ENCODE measurements around the gene XXYLT1.

The XXYLT1 gene

GRCh38 chr3:195163719-195164572, 107.0 kb downstream of the XXYLT1 start:
- no peak overlapping the region for H3K27ac ChIP-seq (ENCODE audit: low read depth, low read length, severe bottlenecking)
- WGBS, 2 experiments (ENCODE audit: insufficient coverage in 2 of 2), result 91 to 93% methylated on average over 6 of the region's 7 CpGs
- H3K9me3 ChIP-seq (ENCODE audit: control insufficient read depth, low read length), result no peaks in the 10 kb centered on the region
- no peaks in the 10 kb centered on the region for H3K36me3 ChIP-seq (ENCODE audit: control insufficient read depth, insufficient read depth, low read length)
- peaks cover 40% of the 10 kb centered on the region for H3K4me1 ChIP-seq (ENCODE audit: control insufficient read depth, insufficient read depth, low read length, poor library complexity, severe bottlenecking)
- no peak overlapping the region for H3K4me3 ChIP-seq (ENCODE audit: extremely low read depth, insufficient read depth, low read length, poor library complexity, severe bottlenecking)

GRCh38 chr3:195162816-195163215, 108.1 kb downstream of the XXYLT1 start:
- H3K4me3 ChIP-seq (ENCODE audit: extremely low read depth, insufficient read depth, low read length, poor library complexity, severe bottlenecking), result no peak overlapping the region
- H3K27ac ChIP-seq (ENCODE audit: low read depth, low read length, severe bottlenecking), result no peak overlapping the region
- H3K36me3 ChIP-seq (ENCODE audit: control insufficient read depth, insufficient read depth, low read length), result no peaks in the 10 kb centered on the region
- 83% methylated on average over 1 of the region's 5 CpGs for WGBS, 2 experiments (ENCODE audit: insufficient coverage in 2 of 2)
- H3K9me3 ChIP-seq (ENCODE audit: control insufficient read depth, low read length), result no peaks in the 10 kb centered on the region
- H3K4me1 ChIP-seq (ENCODE audit: control insufficient read depth, insufficient read depth, low read length, poor library complexity, severe bottlenecking), result peaks cover 44% of the 10 kb centered on the region

- Histone ChIP-seq H3K4me1 (ENCODE audit: control insufficient read depth, insufficient read depth, low read length, poor library complexity, severe bottlenecking) (peaks cover 44% of the 10 kb centered on the region), H3K27ac (ENCODE audit: low read depth, low read length, severe bottlenecking) (peak overlapping the region; percentile 60), H3K4me3 (ENCODE audit: extremely low read depth, insufficient read depth, low read length, poor library complexity, severe bottlenecking) (no peak overlapping the region), H3K9me3 (ENCODE audit: control insufficient read depth, low read length) (no peaks in the 10 kb centered on the region), H3K36me3 (ENCODE audit: control insufficient read depth, insufficient read depth, low read length) (no peaks in the 10 kb centered on the region)
- 90 to 93% methylated on average over 12 to 13 of the region's 15 CpGs for WGBS, 2 experiments (ENCODE audit: insufficient coverage in 2 of 2)
These were observed 108.8 kb downstream of the XXYLT1 start for GRCh38 chr3:195162033-195162669.

GRCh38 chr3:195160908-195161434, 110.0 kb downstream of the XXYLT1 start:
- H3K9me3 ChIP-seq (ENCODE audit: control insufficient read depth, low read length), result no peaks in the 10 kb centered on the region
- WGBS, 2 experiments (ENCODE audit: insufficient coverage in 2 of 2), result 96 to 98% methylated on average over 9 to 10 of the region's 11 CpGs
- peaks cover 51% of the 10 kb centered on the region for H3K4me1 ChIP-seq (ENCODE audit: control insufficient read depth, insufficient read depth, low read length, poor library complexity, severe bottlenecking)
- H3K36me3 ChIP-seq (ENCODE audit: control insufficient read depth, insufficient read depth, low read length), result peaks cover 4% of the 10 kb centered on the region
- no peak overlapping the region for H3K4me3 ChIP-seq (ENCODE audit: extremely low read depth, insufficient read depth, low read length, poor library complexity, severe bottlenecking)
- H3K27ac ChIP-seq (ENCODE audit: low read depth, low read length, severe bottlenecking), result peak overlapping the region; percentile 93

GRCh38 chr3:195160257-195160898, 110.6 kb downstream of the XXYLT1 start:
- Histone ChIP-seq H3K4me3 (ENCODE audit: extremely low read depth, insufficient read depth, low read length, poor library complexity, severe bottlenecking) (no peak overlapping the region), H3K36me3 (ENCODE audit: control insufficient read depth, insufficient read depth, low read length) (peaks cover 5% of the 10 kb centered on the region), H3K27ac (ENCODE audit: low read depth, low read length, severe bottlenecking) (peak overlapping the region; percentile 93), H3K4me1 (ENCODE audit: control insufficient read depth, insufficient read depth, low read length, poor library complexity, severe bottlenecking) (peaks cover 54% of the 10 kb centered on the region), H3K9me3 (ENCODE audit: control insufficient read depth, low read length) (no peaks in the 10 kb centered on the region)
- 84 to 88% methylated on average over 12 to 13 of the region's 14 CpGs for WGBS, 2 experiments (ENCODE audit: insufficient coverage in 2 of 2)

GRCh38 chr3:195159814-195160165, 111.2 kb downstream of the XXYLT1 start:
- peak overlapping the region; percentile 93 for H3K27ac ChIP-seq (ENCODE audit: low read depth, low read length, severe bottlenecking)
- H3K4me1 ChIP-seq (ENCODE audit: control insufficient read depth, insufficient read depth, low read length, poor library complexity, severe bottlenecking), result peaks cover 54% of the 10 kb centered on the region
- WGBS, 2 experiments (ENCODE audit: insufficient coverage in 2 of 2), result 100% methylated on average over 3 of the region's 6 CpGs
- no peaks in the 10 kb centered on the region for H3K9me3 ChIP-seq (ENCODE audit: control insufficient read depth, low read length)
- H3K4me3 ChIP-seq (ENCODE audit: extremely low read depth, insufficient read depth, low read length, poor library complexity, severe bottlenecking), result no peak overlapping the region
- peaks cover 5% of the 10 kb centered on the region for H3K36me3 ChIP-seq (ENCODE audit: control insufficient read depth, insufficient read depth, low read length)

- Histone ChIP-seq H3K27ac (ENCODE audit: low read depth, low read length, severe bottlenecking) (peak overlapping the region; percentile 93), H3K36me3 (ENCODE audit: control insufficient read depth, insufficient read depth, low read length) (peaks cover 5% of the 10 kb centered on the region), H3K4me3 (ENCODE audit: extremely low read depth, insufficient read depth, low read length, poor library complexity, severe bottlenecking) (no peak overlapping the region), H3K4me1 (ENCODE audit: control insufficient read depth, insufficient read depth, low read length, poor library complexity, severe bottlenecking) (peaks cover 59% of the 10 kb centered on the region), H3K9me3 (ENCODE audit: control insufficient read depth, low read length) (no peaks in the 10 kb centered on the region)
- WGBS, 2 experiments (ENCODE audit: insufficient coverage in 2 of 2), result 95 to 98% methylated on average over 7 to 9 of the region's 10 CpGs
These were observed 111.7 kb downstream of the XXYLT1 start for GRCh38 chr3:195159117-195159813.

GRCh38 chr3:195156286-195156890, 114.6 kb downstream of the XXYLT1 start:
- Histone ChIP-seq H3K27ac (ENCODE audit: low read depth, low read length, severe bottlenecking) (peak overlapping the region; percentile 43), H3K36me3 (ENCODE audit: control insufficient read depth, insufficient read depth, low read length) (peaks cover 9% of the 10 kb centered on the region), H3K4me3 (ENCODE audit: extremely low read depth, insufficient read depth, low read length, poor library complexity, severe bottlenecking) (no peak overlapping the region), H3K9me3 (ENCODE audit: control insufficient read depth, low read length) (no peaks in the 10 kb centered on the region), H3K4me1 (ENCODE audit: control insufficient read depth, insufficient read depth, low read length, poor library complexity, severe bottlenecking) (peaks cover 75% of the 10 kb centered on the region)
- WGBS, 2 experiments (ENCODE audit: insufficient coverage in 2 of 2), result 88 to 89% methylated on average over 15 to 18 of the region's 20 CpGs

GRCh38 chr3:195155570-195156241, 115.3 kb downstream of the XXYLT1 start:
- Histone ChIP-seq H3K4me1 (ENCODE audit: control insufficient read depth, insufficient read depth, low read length, poor library complexity, severe bottlenecking) (peaks cover 75% of the 10 kb centered on the region), H3K27ac (ENCODE audit: low read depth, low read length, severe bottlenecking) (peak overlapping the region; percentile 83)

More at GRCh38 chr3:195155570-195156241, 115.3 kb downstream of the XXYLT1 start:
- Histone ChIP-seq H3K36me3 (ENCODE audit: control insufficient read depth, insufficient read depth, low read length) (peaks cover 9% of the 10 kb centered on the region), H3K9me3 (ENCODE audit: control insufficient read depth, low read length) (no peaks in the 10 kb centered on the region), H3K4me3 (ENCODE audit: extremely low read depth, insufficient read depth, low read length, poor library complexity, severe bottlenecking) (no peak overlapping the region)
- 92 to 93% methylated on average over 10 to 15 of the region's 17 CpGs for WGBS, 2 experiments (ENCODE audit: insufficient coverage in 2 of 2)

All from mesodermal cell (in vitro differentiated cells).